Right cardiac atrium (tissue), 5 donors: ENCODE measurements around the gene GAREM1. TPM values are rescaled to one million over a fixed set of nuclear protein-coding genes. Genes with fewer than 3 reads are reported as not detected.

Experiments
- ATAC-seq, 2 donors: fragments of 200-7000 bp; cut with Tn5 transposase; one replicate each; pipeline versions ENCODE4 v1.8.0 to v1.9.1; 2020; ENCODE audit warnings: moderate library complexity in 2 of 2, mild to moderate bottlenecking in 1 of 2
- DNase-seq, 3 donors: peaks; one replicate each; pipeline ENCODE4 v3.0.0-alpha.2; 2020
- H3K27ac ChIP-seq: one replicate; pipeline ENCODE4 v1.5.1; 2013; ENCODE audit warnings: mild to moderate bottlenecking, low read length, control low read depth, moderate library complexity
- H3K27me3 ChIP-seq: one replicate; pipeline ENCODE4 v1.6.1; 2013; ENCODE audit not compliant: control insufficient read depth, insufficient read depth
- H3K4me1 ChIP-seq: one replicate; pipeline ENCODE4 v1.6.1; 2013; ENCODE audit warnings: low read length; ENCODE audit not compliant: control insufficient read depth, insufficient read depth
- H3K4me3 ChIP-seq: one replicate; pipeline ENCODE4 v1.5.1; 2013; ENCODE audit warnings: low read length, control low read depth
- H3K9me3 ChIP-seq: one replicate; pipeline ENCODE4 v1.6.1; 2013; ENCODE audit warnings: low read length; ENCODE audit not compliant: control insufficient read depth
- WGBS: extraction: QIAGEN DNeasy Blood & Tissue Kit; methylation state at CpG from one replicate; pipeline ENCODE4 v1.1.7; 2013; 5-methylcytosine and 5-hydroxymethylcytosine counted together
- intact Hi-C, 4 donors: fragments of 100-400 bp; cut with DNase I; formaldehyde crosslinking; loops; one replicate each; pipeline versions ENCODE4 v1.11.0 to v1.14.0; 2022 to 2023
- polyA plus RNA-seq: library from polyadenylated mRNA; stranded (reverse); fragments of 200-250 nt; gene quantifications from one replicate; pipeline ENCODE4 v1.2.3, GENCODE V29; 2013
- total RNA-seq, 4 donors: library from RNA; stranded (reverse); fragmentation: NEBNext Ultra II Directional; extraction: Animal tissue kit (Norgen Biotek cat#: 25700); gene quantifications; one replicate each; pipeline ENCODE4 v1.2.1, GENCODE V29; 2021
- donor health status: healthy with polysubstance abuse.
- donor health status: DM: no; HTN: yes; CAD: no.
- donor health status: DM: no; HTN: no; CAD: no.
- donor health status: DM: no; HTN: yes; CAD: no; lungs with severe emphysema.
- donor health status: DM: yes; HTN: yes; CAD: no.

The GAREM1 gene
- total and polyA plus RNA-seq, 5 donors: 2.9 to 14.8 (median 12.7) TPM

- intact Hi-C loops: no loop called here
- no peak overlapping the region for H3K27ac ChIP-seq
- 62% methylated on average over 4 of the region's 4 CpGs for WGBS
- no peak overlapping the region for H3K4me3 ChIP-seq
- H3K4me1 ChIP-seq: no peaks in the 10 kb centered on the region
- DNase-seq (no peak), ATAC-seq (no peak)
- H3K27me3 ChIP-seq: no peaks in the 10 kb centered on the region
- no peaks in the 10 kb centered on the region for H3K9me3 ChIP-seq
Observed at GRCh38 chr18:32368991-32369390, 101.7 kb downstream of the GAREM1 start.

- no peaks in the 10 kb centered on the region for H3K4me1 ChIP-seq
- ATAC-seq: no peak
- intact Hi-C loops: no loop called here
- H3K27me3 ChIP-seq: no peaks in the 10 kb centered on the region
- DNase-seq: no peak
- H3K27ac ChIP-seq: no peak overlapping the region
- H3K4me3 ChIP-seq: no peak overlapping the region
- H3K9me3 ChIP-seq: no peaks in the 10 kb centered on the region
Observed at GRCh38 chr18:32368170-32368569, 102.5 kb downstream of the GAREM1 start.

- no peaks in the 10 kb centered on the region for H3K27me3 ChIP-seq
- no peak overlapping the region for H3K27ac ChIP-seq
- H3K9me3 ChIP-seq: no peaks in the 10 kb centered on the region
- ATAC-seq: no peak
- no peak for DNase-seq
- intact Hi-C loops: no loop called here
- WGBS: 41% methylated on average over 1 of the region's 1 CpG
- H3K4me3 ChIP-seq: no peak overlapping the region
- H3K4me1 ChIP-seq: no peaks in the 10 kb centered on the region
Observed at GRCh38 chr18:32366586-32367538, 103.8 kb downstream of the GAREM1 start.

GRCh38 chr18:32362484-32362883 is 108.2 kb downstream of the GAREM1 start:
- 81% methylated on average over 1 of the region's 1 CpG for WGBS

GRCh38 chr18:32360682-32361345 is 109.9 kb downstream of the GAREM1 start:
- no peak overlapping the region for H3K4me3 ChIP-seq
- H3K27ac ChIP-seq: no peak overlapping the region
- ATAC-seq (no peak), DNase-seq (no peak)
- WGBS: 80% methylated on average over 4 of the region's 4 CpGs
- H3K4me1 ChIP-seq: peaks cover 4% of the 10 kb centered on the region
- no peaks in the 10 kb centered on the region for H3K27me3 ChIP-seq
- no peaks in the 10 kb centered on the region for H3K9me3 ChIP-seq
- intact Hi-C loops: no loop called here

More at GRCh38 chr18:32362484-32362883, 108.2 kb downstream of the GAREM1 start:
- Histone ChIP-seq H3K27me3 (no peaks in the 10 kb centered on the region), H3K4me1 (peaks cover 2% of the 10 kb centered on the region), H3K9me3 (no peaks in the 10 kb centered on the region), H3K4me3 (no peak overlapping the region), H3K27ac (no peak overlapping the region)
- no peak for DNase-seq
- no peak for ATAC-seq
- intact Hi-C loops: no loop called here

GRCh38 chr18:32358529-32358928 is 112.2 kb downstream of the GAREM1 start:
- Histone ChIP-seq H3K4me1 (peaks cover 4% of the 10 kb centered on the region), H3K27me3 (no peaks in the 10 kb centered on the region), H3K27ac (no peak overlapping the region), H3K9me3 (no peaks in the 10 kb centered on the region), H3K4me3 (no peak overlapping the region)
- intact Hi-C loops: no loop called here
- DNase-seq (no peak), ATAC-seq (no peak)
- WGBS: 48% methylated on average over 9 of the region's 9 CpGs

GRCh38 chr18:32358075-32358474 is 112.6 kb downstream of the GAREM1 start:
- no peak overlapping the region for H3K4me3 ChIP-seq
- peaks cover 4% of the 10 kb centered on the region for H3K4me1 ChIP-seq
- WGBS: 73% methylated on average over 8 of the region's 8 CpGs
- DNase-seq (no peak), ATAC-seq (no peak)
- H3K27ac ChIP-seq: no peak overlapping the region
- H3K27me3 ChIP-seq: no peaks in the 10 kb centered on the region
- no peaks in the 10 kb centered on the region for H3K9me3 ChIP-seq
- intact Hi-C loops: no loop called here

GRCh38 chr18:32355896-32356295 is 114.8 kb downstream of the GAREM1 start:
- intact Hi-C loops: no loop called here
- H3K27ac ChIP-seq: no peak overlapping the region
- no peaks in the 10 kb centered on the region for H3K9me3 ChIP-seq
- no peak for ATAC-seq
- DNase-seq: no peak
- WGBS: 51% methylated on average over 1 of the region's 1 CpG
- peaks cover 4% of the 10 kb centered on the region for H3K4me1 ChIP-seq
- no peaks in the 10 kb centered on the region for H3K27me3 ChIP-seq
- no peak overlapping the region for H3K4me3 ChIP-seq

GRCh38 chr18:32354518-32354917 is 116.2 kb downstream of the GAREM1 start:
- H3K27ac ChIP-seq: no peak overlapping the region
- no peak for ATAC-seq
- no peaks in the 10 kb centered on the region for H3K9me3 ChIP-seq
- DNase-seq: no peak
- no peaks in the 10 kb centered on the region for H3K27me3 ChIP-seq
- intact Hi-C loops: no loop called here
- H3K4me3 ChIP-seq: no peak overlapping the region
- WGBS: 89% methylated on average over 5 of the region's 5 CpGs
- H3K4me1 ChIP-seq: peaks cover 4% of the 10 kb centered on the region

GRCh38 chr18:32353257-32353656 is 117.4 kb downstream of the GAREM1 start:
- ATAC-seq: no peak
- intact Hi-C loops: no loop called here
- Histone ChIP-seq H3K27me3 (no peaks in the 10 kb centered on the region), H3K27ac (no peak overlapping the region), H3K4me1 (peaks cover 2% of the 10 kb centered on the region), H3K9me3 (no peaks in the 10 kb centered on the region), H3K4me3 (no peak overlapping the region)
- 100% methylated on average over 1 of the region's 1 CpG for WGBS
- DNase-seq: no peak

GRCh38 chr18:32351032-32351431 is 119.7 kb downstream of the GAREM1 start:
- no peak overlapping the region for H3K4me3 ChIP-seq
- WGBS: 46% methylated on average over 1 of the region's 1 CpG
- no peaks in the 10 kb centered on the region for H3K27me3 ChIP-seq
- H3K4me1 ChIP-seq: no peaks in the 10 kb centered on the region
- H3K9me3 ChIP-seq: no peaks in the 10 kb centered on the region
- no peak overlapping the region for H3K27ac ChIP-seq
- DNase-seq (no peak), ATAC-seq (peak in 1 of 2 donors; percentile 61)
- intact Hi-C loops: no loop called here
